Heart left ventricle (tissue), 16 donors: ENCODE measurements around the gene SEC31A. TPM values are rescaled to one million over a fixed set of nuclear protein-coding genes. Genes with fewer than 3 reads are reported as not detected.

ENCODE experiments used
- ATAC-seq, 4 donors: fragments of 200-7000 bp; cut with Tn5 transposase; one replicate each; pipeline ENCODE4 v1.9.1; 2020 to 2022; ENCODE audit warnings: moderate library complexity in 4 of 4, mild to moderate bottlenecking in 3 of 4, moderate number of reproducible peaks in 1 of 4
- DNase-seq, 5 donors: peaks; one replicate each; pipeline ENCODE4 v3.0.0-alpha.2; 2020
- H3K27ac ChIP-seq, 12 donors: fragments of 200-600 bp; sonication (generic) in 4 of 12; one replicate each; pipeline versions ENCODE4 v1.5.0 to v1.8.0; 2016 to 2022; ENCODE audit warnings: mild to moderate bottlenecking in 2 of 12
- H3K27me3 ChIP-seq, 9 donors: fragments of 200-600 bp; sonication (generic) in 2 of 9; one replicate each; pipeline versions ENCODE4 v1.5.1 to v1.8.0; 2016 to 2022; ENCODE audit warnings: mild to moderate bottlenecking in 3 of 9
- H3K36me3 ChIP-seq, 9 donors: fragments of 200-600 bp; sonication (generic) in 2 of 9; one replicate each; pipeline versions ENCODE4 v1.5.0 to v1.8.0; 2018 to 2022; ENCODE audit warnings: mild to moderate bottlenecking in 2 of 9
- H3K4me1 ChIP-seq, 12 donors: fragments of 200-600 bp; sonication (generic) in 4 of 12; one replicate each; pipeline versions ENCODE4 v1.5.0 to v1.8.0; 2016 to 2022; ENCODE audit warnings: mild to moderate bottlenecking in 3 of 12
- H3K4me3 ChIP-seq, 12 donors: fragments of 200-600 bp; sonication (generic) in 4 of 12; one replicate each; pipeline versions ENCODE4 v1.5.0 to v1.8.0; 2017 to 2022; ENCODE audit warnings: mild to moderate bottlenecking in 9 of 12, moderate library complexity in 4 of 12
- H3K9me3 ChIP-seq, 12 donors: fragments of 200-600 bp; sonication (generic) in 4 of 12; one replicate each; pipeline versions ENCODE4 v1.5.0 to v1.8.0; 2016 to 2022; ENCODE audit warnings: mild to moderate bottlenecking in 1 of 12
- POLR2A ChIP-seq, 2 donors: fragments of 450-650 bp; IDR thresholded peaks; one replicate each; pipeline ENCODE4 v1.6.1; 2017; ENCODE audit warnings: antibody characterized with exemption in 2 of 2, mild to moderate bottlenecking in 2 of 2, moderate library complexity in 2 of 2
- WGBS, 4 donors: extraction: QIAGEN DNeasy Blood & Tissue Kit in 2 of 4; methylation state at CpG; one replicate each; pipeline versions ENCODE4 v1.1.5 to v1.1.7; 2013 to 2018; 5-methylcytosine and 5-hydroxymethylcytosine counted together
- intact Hi-C, 10 donors: fragments of 100-400 bp; cut with DNase I; formaldehyde crosslinking; loops; one replicate each; pipeline versions ENCODE4 v1.11.1 to v1.14.2; 2022
- polyA plus RNA-seq, 2 donors: library from polyadenylated mRNA; stranded (reverse); fragments of 200-250 nt; gene quantifications; one replicate each; pipeline ENCODE4 v1.2.3, GENCODE V29; 2013
- total RNA-seq, 9 donors: library from RNA; depleted of rRNA in 2 of 9; stranded (reverse); fragments of >200 nt in 2 of 9; fragmentation: NEBNext Ultra II Directional in 3 of 9; extraction: Animal tissue kit (Norgen Biotek cat#: 25700) in 3 of 9; gene quantifications; one replicate each; pipeline versions ENCODE4 v1.1.0 to v1.2.4, GENCODE V29; 2016 to 2023
- TF ChIP-seq, protein P1 (sequence below), 12 donors: fragments of 200-600 bp; sonication (generic) in 4 of 12; IDR thresholded peaks; one replicate each; pipeline versions ENCODE4 v1.5.0 to v1.8.0; 2018 to 2022; ENCODE audit warnings: antibody characterized with exemption in 12 of 12, mild to moderate bottlenecking in 5 of 12
- donor health status: ischemic (EF 13 %, LVEDD 7.1; RV severe dilation, severe dysfunction).
- donor health status: healthy with polysubstance abuse.
- donor health status: DM: no; HTN: yes; CAD: no.
- donor health status: DM: no; HTN: no; CAD: no.
- donor health status: ischemic (EF 25% LVEDD 6.9; RV normal size, moderate dysfunction).
- donor health status: ischemic (EF 25% LVEDD 5.7; RV mildly dilated, moderate dysfunction).
- donor health status: healthy.
- donor health status: DM: yes; HTN: yes; CAD: no.
- donor health status: ischemic (EF 35%, LVEDD 5.7; RV mildly dilated, moderate dysfunction).
- donor health status: nonischemic (EF 11% LVEDD 7.7; RV severe dilation, severe dysfunction).
- donor health status: DM: yes; HTN: yes; CAD: no.
- donor health status: PGD.
- donor health status: ischemic (EF 29% LVEDD 5.4; RV normal size, mild dysfunction).
- donor health status: nonischemic (EF 23%, LVEDD 6.1; RV moderate dilation, normal function).

SEC31A gene
- total and polyA plus RNA-seq, 11 donors, result 81.0 to 168 (median 101) TPM

DNA sequence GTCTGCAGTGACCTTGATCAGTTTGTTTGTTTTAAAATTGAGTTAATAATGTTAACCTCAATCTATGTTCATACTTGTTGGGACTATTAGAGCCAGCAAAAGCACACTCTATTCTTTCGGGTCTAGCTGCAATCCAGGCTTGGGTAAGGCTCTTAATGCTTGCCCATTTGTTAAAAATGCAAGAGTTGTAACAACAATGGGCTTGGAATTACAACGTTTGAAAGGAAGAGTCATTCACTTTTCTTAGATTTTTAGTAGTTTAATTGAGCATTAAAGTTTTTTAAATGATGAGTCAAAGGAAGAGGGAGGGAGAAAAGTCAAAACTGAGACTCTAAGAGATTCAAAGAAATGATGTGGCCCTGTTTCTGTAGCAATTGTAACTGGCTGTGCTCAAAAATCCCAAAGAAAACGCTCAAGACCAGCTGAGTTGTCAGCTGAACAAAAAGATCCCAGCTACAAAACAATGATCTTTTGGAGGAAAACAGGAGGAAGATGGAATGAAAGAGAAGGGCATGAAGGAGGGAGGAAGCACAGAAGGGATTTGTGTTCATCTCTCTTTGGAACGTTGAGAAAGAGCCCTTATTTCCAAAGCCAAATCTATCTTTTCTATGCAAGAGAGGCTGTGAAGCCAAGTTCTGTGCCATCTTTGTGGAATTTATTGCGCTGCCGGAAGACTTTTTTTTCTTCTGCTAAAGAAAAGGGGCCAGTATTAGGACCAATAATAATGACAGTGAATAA is 97.9 kb downstream of the SEC31A start:
- no peaks in the 10 kb centered on the region for H3K36me3 ChIP-seq
- no peak overlapping the region for H3K27ac ChIP-seq
- intact Hi-C loops, result no loop called here
- ATAC-seq (no peak), DNase-seq (no peak)
- no peak overlapping the region for H3K4me3 ChIP-seq
- peaks cover 0 to 7% (median 0%) of the 10 kb centered on the region in 9 donors for H3K27me3 ChIP-seq
- WGBS, 4 donors, result 63 to 72% (median 67%) methylated on average over 6 of the region's 6 CpGs
- H3K4me1 ChIP-seq, result peaks cover 0 to 23% (median 7%) of the 10 kb centered on the region in 12 donors
- no peak for TF ChIP-seq POLR2A (IDR thresholded peaks at IDR 0.05)
- TF ChIP-seq, protein P1, sequence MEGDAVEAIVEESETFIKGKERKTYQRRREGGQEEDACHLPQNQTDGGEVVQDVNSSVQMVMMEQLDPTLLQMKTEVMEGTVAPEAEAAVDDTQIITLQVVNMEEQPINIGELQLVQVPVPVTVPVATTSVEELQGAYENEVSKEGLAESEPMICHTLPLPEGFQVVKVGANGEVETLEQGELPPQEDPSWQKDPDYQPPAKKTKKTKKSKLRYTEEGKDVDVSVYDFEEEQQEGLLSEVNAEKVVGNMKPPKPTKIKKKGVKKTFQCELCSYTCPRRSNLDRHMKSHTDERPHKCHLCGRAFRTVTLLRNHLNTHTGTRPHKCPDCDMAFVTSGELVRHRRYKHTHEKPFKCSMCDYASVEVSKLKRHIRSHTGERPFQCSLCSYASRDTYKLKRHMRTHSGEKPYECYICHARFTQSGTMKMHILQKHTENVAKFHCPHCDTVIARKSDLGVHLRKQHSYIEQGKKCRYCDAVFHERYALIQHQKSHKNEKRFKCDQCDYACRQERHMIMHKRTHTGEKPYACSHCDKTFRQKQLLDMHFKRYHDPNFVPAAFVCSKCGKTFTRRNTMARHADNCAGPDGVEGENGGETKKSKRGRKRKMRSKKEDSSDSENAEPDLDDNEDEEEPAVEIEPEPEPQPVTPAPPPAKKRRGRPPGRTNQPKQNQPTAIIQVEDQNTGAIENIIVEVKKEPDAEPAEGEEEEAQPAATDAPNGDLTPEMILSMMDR (IDR thresholded peaks at IDR 0.05), result no peak
- H3K9me3 ChIP-seq, result no peaks in the 10 kb centered on the region

DNA sequence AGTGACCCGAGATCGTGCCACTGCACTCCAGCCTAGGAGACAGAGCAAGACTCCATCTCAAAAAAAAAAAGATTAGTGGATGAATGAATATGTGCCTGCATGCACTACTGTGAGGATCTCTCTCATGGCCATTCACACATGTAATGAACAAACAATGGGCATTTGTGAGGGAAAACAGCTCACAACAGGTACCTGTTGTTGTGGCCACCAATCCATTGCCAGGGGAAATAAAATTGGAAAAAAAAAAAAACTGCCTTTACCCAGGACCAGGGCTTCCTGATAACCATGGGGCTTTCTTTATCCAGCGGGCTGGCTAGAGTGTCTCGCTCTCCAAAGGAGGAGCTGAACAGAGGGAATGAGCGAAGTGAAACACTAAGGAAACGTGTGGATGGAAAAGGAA is 99.8 kb downstream of the SEC31A start:
- no peaks in the 10 kb centered on the region for H3K27me3 ChIP-seq
- WGBS, 4 donors, result 90 to 92% (median 91%) methylated on average over 6 of the region's 6 CpGs
- DNase-seq, result no peak
- intact Hi-C loops, result no loop called here
- H3K27ac ChIP-seq, result no peak overlapping the region
- ATAC-seq, result no peak
- H3K36me3 ChIP-seq, result no peaks in the 10 kb centered on the region
- TF ChIP-seq, protein P1 (IDR thresholded peaks at IDR 0.05), result no peak
- TF ChIP-seq POLR2A (IDR thresholded peaks at IDR 0.05), result no peak
- H3K9me3 ChIP-seq, result no peaks in the 10 kb centered on the region
- H3K4me1 ChIP-seq, result peaks cover 0 to 23% (median 0%) of the 10 kb centered on the region in 12 donors
- H3K4me3 ChIP-seq, result no peak overlapping the region

DNA sequence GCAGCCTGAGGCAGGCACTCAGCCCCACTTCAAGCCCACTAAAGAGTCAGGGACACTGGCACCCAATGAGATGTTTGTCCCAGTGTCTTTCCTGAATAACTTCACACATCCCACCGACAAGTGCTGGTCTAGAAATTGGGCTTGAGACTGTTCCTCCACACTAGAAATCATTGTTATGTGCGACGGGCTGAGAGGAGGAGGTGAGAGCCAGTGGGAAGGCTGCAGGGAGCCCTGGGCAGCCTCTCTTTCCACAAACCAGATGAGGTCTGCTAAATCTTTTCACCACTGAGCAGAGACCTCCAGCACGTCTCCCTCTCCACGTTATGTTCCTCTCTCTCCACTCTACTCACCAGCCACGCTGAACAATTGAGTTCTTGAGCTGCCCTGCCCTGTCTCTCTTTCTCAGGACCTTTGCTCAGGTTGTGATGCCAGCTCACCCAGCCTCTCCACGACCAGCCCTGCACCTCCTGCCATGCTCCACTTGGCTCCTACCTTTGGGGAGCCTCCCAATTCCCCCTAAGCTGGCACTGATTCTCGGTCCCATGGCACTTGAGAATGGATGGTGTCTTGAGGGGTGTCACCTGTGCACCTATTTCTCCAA is 100.8 kb downstream of the SEC31A start:
- Histone ChIP-seq H3K4me1 (peaks cover 0 to 32% (median 2%) of the 10 kb centered on the region in 12 donors), H3K36me3 (no peaks in the 10 kb centered on the region), H3K27me3 (no peaks in the 10 kb centered on the region), H3K9me3 (no peaks in the 10 kb centered on the region), H3K27ac (no peak overlapping the region), H3K4me3 (no peak overlapping the region)
- TF ChIP-seq POLR2A (IDR thresholded peaks at IDR 0.05), result no peak
- TF ChIP-seq, protein P1 (IDR thresholded peaks at IDR 0.05), result no peak
- intact Hi-C loops, result no loop called here
- WGBS, 4 donors, result 78 to 84% (median 81%) methylated on average over 8 of the region's 8 CpGs
- DNase-seq (no peak), ATAC-seq (no peak)

DNA sequence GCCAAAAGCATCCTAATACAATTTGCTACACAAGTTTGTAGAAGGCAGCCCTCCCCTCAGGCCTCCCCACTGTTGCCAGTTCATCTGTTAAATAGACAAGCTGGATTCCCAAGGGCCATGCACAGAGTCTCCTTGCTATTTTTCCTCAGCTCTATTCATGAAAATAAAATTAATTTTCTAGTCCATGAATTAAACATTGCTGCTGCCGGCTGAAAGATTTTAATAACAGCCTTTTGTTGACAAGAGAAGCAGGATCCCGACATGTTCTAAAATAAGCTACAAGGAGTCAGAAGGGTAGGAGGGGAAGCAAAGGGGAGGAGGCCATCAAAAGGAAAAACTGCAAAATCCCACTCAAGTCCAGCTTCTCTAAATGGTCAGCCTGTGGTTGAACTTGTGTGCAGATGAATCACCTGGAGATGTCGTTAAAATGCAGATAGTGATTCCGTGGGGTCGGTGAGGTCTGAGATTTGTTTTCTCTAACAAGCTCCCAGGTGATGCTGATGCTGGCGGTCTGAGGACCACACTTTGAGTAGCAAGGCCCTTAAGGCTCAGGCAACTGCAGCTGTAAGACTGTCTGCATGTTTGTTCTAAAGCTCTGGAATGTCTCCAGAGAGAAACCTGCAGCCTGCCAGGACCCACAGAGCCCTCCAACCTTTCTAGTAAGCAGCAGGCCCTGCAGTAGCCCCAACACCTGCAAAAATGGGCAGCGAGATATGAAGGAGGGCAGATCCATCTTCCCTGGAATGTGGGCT is 101.8 kb downstream of the SEC31A start:
- Histone ChIP-seq H3K27me3 (no peaks in the 10 kb centered on the region), H3K9me3 (no peaks in the 10 kb centered on the region), H3K27ac (no peak overlapping the region), H3K36me3 (no peaks in the 10 kb centered on the region), H3K4me3 (no peak overlapping the region), H3K4me1 (peaks cover 0 to 40% (median 5%) of the 10 kb centered on the region in 12 donors)
- WGBS, 4 donors, result 49 to 57% (median 54%) methylated on average over 7 of the region's 7 CpGs
- DNase-seq (no peak), ATAC-seq (no peak)
- TF ChIP-seq, protein P1 (IDR thresholded peaks at IDR 0.05), result no peak
- TF ChIP-seq POLR2A (IDR thresholded peaks at IDR 0.05), result no peak
- intact Hi-C loops, result no loop called here
